ENCODE measurements around the gene FCHSD2. TPM values are rescaled to one million over a fixed set of nuclear protein-coding genes. Genes with fewer than 3 reads are reported as not detected.

The FCHSD2 gene
- total and polyA plus RNA-seq, 2 of the 13 experiments (the other 11 are each of a cell fraction or from before 2014, with no cell fraction given), result 20.5 to 24.8 TPM

DNA sequence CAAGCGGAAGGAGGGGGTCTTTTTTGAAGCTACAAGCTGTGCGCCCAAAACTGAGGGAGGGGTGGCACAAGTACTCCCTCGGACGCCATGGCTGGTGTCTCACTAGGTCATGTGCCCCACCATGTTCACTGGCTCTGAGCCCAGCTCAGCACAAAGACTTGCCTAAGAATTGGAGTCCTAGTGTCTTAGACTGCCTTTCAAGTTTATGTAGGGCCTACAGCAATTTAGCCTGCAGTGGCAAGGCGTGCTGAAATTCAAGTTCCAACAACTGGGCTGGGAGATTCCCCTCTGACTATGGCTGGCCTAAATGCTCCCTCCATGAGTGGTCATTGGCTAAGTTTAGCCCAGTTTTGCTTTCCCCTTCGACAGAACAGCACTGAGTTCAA lies 27.3 kb downstream of the FCHSD2 start:
- Histone ChIP-seq H4K20me1 (ENCODE audit: insufficient read depth, low read length) (peaks cover 9% of the 10 kb centered on the region; the same call in 1 of the 2 replicates), H3K79me2 (ENCODE audit: insufficient read depth, low read length) (peaks cover 35% of the 10 kb centered on the region), H3K9ac (ENCODE audit: insufficient read depth, low read depth, low read length) (no peak overlapping the region), H3K4me1 (ENCODE audit: insufficient read depth, low read length) (no peaks in the 10 kb centered on the region), H3K27ac (ENCODE audit: extremely low read length, insufficient read depth, low read length) (no peak overlapping the region), H3K36me3 (replicated peaks in 1 of 2; ENCODE audit: control insufficient read depth in 1 of 2, insufficient read depth in 2 of 2, low read length in 2 of 2) (peaks cover 7 to 42% of the 10 kb centered on the region in 2 experiments; a peak in 4 of 5 replicates), H3K27me3 (ENCODE audit: control insufficient read depth in 1 of 2, insufficient read depth in 2 of 2, low read length in 2 of 2) (no peaks in the 10 kb centered on the region), H2AFZ (ENCODE audit: low read length) (no peak overlapping the region), H3K4me2 (ENCODE audit: low read depth, low read length) (no peak overlapping the region), H3K9me3 (ENCODE audit: low read length) (0 out of 2 replicates have a peak, but pooled peaks cover 2% of the 10 kb centered on the region), H3K4me3 (replicated peaks in 1 of 3; ENCODE audit: insufficient read depth in 1 of 3, low read depth in 2 of 3, low read length in 3 of 3) (no peak overlapping the region)
- no peak for TF ChIP-seq TEAD3 (CRISPR knock-in tag; optimal IDR thresholded peaks at IDR 0.05; ENCODE audit: borderline replicate concordance)
- TF ChIP-seq NFKBIZ (CRISPR knock-in tag; IDR thresholded peaks at IDR 0.05), result no peak
- TF ChIP-seq HNRNPUL1 (IDR thresholded peaks at IDR 0.05; ENCODE audit: low read depth, low read length), result no peak
- no peak for TF ChIP-seq KDM4B (CRISPR knock-in tag; IDR thresholded peaks at IDR 0.05)
- no peak for TF ChIP-seq ZC3H13 (CRISPR knock-in tag; IDR thresholded peaks at IDR 0.05)
- TF ChIP-seq NONO (IDR thresholded peaks at IDR 0.05), result no peak
- no peak for TF ChIP-seq NONO (CRISPR knock-in tag; conservative IDR thresholded peaks at IDR 0.05)
- no peak for TF ChIP-seq CC2D1A (CRISPR knock-in tag; IDR thresholded peaks at IDR 0.05)
- no peak for TF ChIP-seq FOXK2 (IDR thresholded peaks at IDR 0.05)
- TF ChIP-seq ZBTB7A (CRISPR knock-in tag; IDR thresholded peaks at IDR 0.05), result no peak
- no peak for TF ChIP-seq ZNF780A (CRISPR knock-in tag; IDR thresholded peaks at IDR 0.05)
- no peak for TF ChIP-seq HDAC2 (CRISPR knock-in tag; IDR thresholded peaks at IDR 0.05)
- no peak for TF ChIP-seq XRCC5 (optimal IDR thresholded peaks at IDR 0.05; ENCODE audit: low read length)
- TF ChIP-seq KDM2A (CRISPR knock-in tag; IDR thresholded peaks at IDR 0.05; ENCODE audit: borderline replicate concordance, low read depth), result no peak
- TF ChIP-seq ZNF224 (CRISPR knock-in tag; IDR thresholded peaks at IDR 0.05), result no peak
- no peak for TF ChIP-seq KAT2B (IDR thresholded peaks at IDR 0.05; ENCODE audit: borderline replicate concordance, low read depth, low read length)
- no peak for TF ChIP-seq ARHGAP35 (CRISPR knock-in tag; IDR thresholded peaks at IDR 0.05; ENCODE audit: borderline replicate concordance)
- TF ChIP-seq, protein P1, sequence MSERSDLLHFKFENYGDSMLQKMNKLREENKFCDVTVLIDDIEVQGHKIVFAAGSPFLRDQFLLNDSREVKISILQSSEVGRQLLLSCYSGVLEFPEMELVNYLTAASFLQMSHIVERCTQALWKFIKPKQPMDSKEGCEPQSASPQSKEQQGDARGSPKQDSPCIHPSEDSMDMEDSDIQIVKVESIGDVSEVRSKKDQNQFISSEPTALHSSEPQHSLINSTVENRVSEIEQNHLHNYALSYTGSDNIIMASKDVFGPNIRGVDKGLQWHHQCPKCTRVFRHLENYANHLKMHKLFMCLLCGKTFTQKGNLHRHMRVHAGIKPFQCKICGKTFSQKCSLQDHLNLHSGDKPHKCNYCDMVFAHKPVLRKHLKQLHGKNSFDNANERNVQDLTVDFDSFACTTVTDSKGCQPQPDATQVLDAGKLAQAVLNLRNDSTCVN (CRISPR knock-in tag; IDR thresholded peaks at IDR 0.05; ENCODE audit: borderline replicate concordance), result no peak
- TF ChIP-seq ZIK1 (CRISPR knock-in tag; IDR thresholded peaks at IDR 0.05; ENCODE audit: borderline replicate concordance, low read depth), result no peak
- BruUV-seq (replicated peaks), result no TSS peak
- intact Hi-C loops (cut with micrococcal nuclease; ENCODE audit: unreplicated experiment), result no loop called here
- ChIA-PET CTCF (ENCODE audit: low intra/inter-chr PET ratio, low total read pairs) (no interaction called here), POLR2A (interaction anchor here (0.9 kb wide), 1 partner anchor 29 kb away, joined by 3 read pairs; no protein-coding TSS in a partner anchor)
- 100% methylated on average over 5 of the region's 6 CpGs for WGBS (ENCODE audit: low lambda C conversion rate)
- no peak for DNase-seq (ENCODE audit: low spot score)
- in situ Hi-C loops (cut with HindIII; ENCODE audit: extremely low pct_ligation_motif_present, low pct_unique_long_range_greater_than_20kb), result no loop called here
- ATAC-seq, result no peak
- no peak for FAIRE-seq
